RWPE1 (cell line): ENCODE measurements around the gene ADARB1.

Source experiments
- CTCF ChIA-PET: fragments of 350-600 bp; sonication (Branson Sonifier 250); formaldehyde crosslinking; extraction: SDS; loops from one replicate; lab custom pipeline; 2021; lab: Yijun Ruan, JAX
- POLR2A ChIA-PET: fragments of 400-600 bp; formaldehyde crosslinking; extraction: SDS; loops from one replicate; lab custom pipeline; 2020; ENCODE audit warnings: antibody characterized with exemption; ENCODE audit not compliant: low non-redundant PET; lab: Yijun Ruan, JAX
- DNase-seq: peaks from one replicate; pipeline ENCODE4 v3.0.0; 2012; ENCODE audit warnings: low spot score
- H3K27ac ChIP-seq: fragments of 450-650 bp; 2 replicates; pipeline ENCODE4 v1.5.1; 2017
- TF ChIP-seq, protein P1 (sequence below): fragments of 450-650 bp; conservative IDR thresholded peaks from 2 replicates; pipeline ENCODE4 v1.5.1; 2017; ENCODE audit warnings: low read depth, mild to moderate bottlenecking

The ADARB1 gene

DNA sequence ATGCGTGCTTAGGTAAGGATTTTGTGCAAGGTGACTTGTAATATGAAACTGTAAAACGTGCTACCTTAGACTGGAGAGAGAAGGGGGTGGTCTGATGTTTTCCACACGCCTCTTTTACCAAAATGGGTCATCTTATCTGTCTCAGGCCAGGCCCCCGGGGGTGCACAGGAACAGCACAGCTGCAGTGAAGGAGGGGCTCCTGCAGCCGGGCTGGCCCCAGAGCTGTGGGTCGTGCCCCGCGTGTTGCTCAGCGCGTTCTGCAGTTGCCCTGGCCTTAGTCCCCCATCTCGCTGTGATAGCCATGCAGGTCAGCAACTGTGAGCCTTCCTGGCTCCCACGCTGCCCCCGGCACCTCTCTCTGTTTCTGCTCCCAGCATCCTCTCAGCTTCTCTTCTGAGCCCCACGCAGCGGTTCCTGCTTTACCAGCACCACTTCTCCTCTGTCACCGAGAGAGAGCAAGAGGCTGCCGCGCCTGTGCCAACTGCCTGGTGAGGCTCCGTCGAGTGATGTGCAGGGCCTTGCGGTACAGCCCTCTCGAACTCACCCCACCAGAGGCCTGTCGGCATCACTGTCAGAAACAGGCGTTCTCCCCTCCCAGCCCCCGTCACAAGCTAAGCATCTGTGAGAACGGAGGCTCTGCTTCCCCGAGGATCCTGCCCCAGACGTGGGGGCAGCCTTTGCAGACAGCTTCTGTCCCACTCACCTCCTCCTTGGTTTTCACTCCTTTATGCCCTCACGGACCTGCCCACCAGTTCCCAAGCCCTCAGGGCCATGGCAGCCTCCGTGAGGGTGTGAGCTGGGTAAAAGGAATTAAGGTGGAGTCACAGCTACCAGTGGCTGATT, 73.3 kb downstream of the ADARB1 start:
- DNase-seq = peak; percentile 16
- POLR2A ChIA-PET = no interaction called here
- H3K27ac ChIP-seq = peak overlapping the region; percentile 11; the same call in 1 of the 2 replicates
- CTCF ChIA-PET = interaction anchor here (0.6 to 2.0 kb wide), 2 partner anchors 9 to 140 kb away, joined by 4 to 11 read pairs; partner anchors contain the start of gene POFUT2
- TF ChIP-seq, protein P1, sequence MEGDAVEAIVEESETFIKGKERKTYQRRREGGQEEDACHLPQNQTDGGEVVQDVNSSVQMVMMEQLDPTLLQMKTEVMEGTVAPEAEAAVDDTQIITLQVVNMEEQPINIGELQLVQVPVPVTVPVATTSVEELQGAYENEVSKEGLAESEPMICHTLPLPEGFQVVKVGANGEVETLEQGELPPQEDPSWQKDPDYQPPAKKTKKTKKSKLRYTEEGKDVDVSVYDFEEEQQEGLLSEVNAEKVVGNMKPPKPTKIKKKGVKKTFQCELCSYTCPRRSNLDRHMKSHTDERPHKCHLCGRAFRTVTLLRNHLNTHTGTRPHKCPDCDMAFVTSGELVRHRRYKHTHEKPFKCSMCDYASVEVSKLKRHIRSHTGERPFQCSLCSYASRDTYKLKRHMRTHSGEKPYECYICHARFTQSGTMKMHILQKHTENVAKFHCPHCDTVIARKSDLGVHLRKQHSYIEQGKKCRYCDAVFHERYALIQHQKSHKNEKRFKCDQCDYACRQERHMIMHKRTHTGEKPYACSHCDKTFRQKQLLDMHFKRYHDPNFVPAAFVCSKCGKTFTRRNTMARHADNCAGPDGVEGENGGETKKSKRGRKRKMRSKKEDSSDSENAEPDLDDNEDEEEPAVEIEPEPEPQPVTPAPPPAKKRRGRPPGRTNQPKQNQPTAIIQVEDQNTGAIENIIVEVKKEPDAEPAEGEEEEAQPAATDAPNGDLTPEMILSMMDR = no peak

DNA sequence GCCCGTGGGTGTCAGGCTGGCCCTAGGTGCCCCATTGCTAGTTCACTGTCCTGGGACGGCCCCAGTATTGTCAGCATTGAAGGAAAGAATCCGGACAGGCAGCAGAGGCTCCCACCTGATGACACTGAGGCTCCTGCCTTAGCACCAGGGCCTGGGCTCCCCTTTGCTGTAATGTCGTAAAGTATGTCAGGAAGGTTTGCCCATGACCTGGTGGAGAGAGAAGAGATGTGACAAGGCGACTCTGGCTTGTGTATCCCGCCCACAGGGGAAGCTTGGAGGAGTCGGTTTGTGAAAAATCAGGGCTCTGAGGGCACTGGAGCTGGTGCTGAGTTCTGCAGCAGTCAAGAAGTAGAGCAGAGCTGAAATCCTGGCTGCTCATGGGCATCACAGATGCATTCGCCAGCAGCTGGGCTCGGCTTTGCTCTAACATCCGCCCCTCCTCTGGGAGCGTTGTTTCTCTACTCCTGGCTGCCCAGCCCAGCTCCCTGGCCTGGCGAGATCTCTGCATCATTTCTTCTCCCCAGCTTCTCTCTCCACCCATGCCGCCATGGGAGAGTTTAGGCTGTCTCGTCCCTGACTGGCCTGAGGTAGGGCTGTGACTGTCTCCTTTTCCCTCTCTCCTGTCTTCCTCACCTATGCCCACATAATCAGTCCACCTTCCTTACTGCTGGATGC, 74.1 kb downstream of the ADARB1 start:
- H3K27ac ChIP-seq = peak overlapping the region; percentile 11; the same call in 1 of the 2 replicates
- DNase-seq = no peak
- ChIA-PET POLR2A (no interaction called here), CTCF (interaction anchor here (0.6 to 2.0 kb wide), 2 partner anchors 10 to 139 kb away, joined by 4 to 11 read pairs; partner anchors contain the start of gene POFUT2)
- TF ChIP-seq, protein P1 = no peak

DNA sequence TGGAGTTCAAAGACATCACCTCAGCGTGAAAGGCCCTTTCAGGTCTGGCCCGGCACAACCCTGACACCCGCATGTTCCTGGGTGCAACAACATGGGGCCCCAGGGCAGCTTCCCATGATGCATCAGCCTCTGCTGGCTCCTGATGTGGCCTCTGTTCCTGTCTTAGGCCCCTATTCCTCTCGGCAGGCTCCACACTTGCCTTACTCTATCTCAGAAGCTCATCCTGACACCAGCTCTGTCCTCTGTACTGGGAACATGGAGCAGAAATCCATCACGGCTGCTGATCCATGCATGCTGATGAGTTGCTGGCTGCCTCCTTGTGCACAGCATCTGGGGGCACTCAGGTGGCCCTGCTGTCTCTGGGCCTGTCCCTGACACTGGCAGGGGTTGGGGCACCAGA, 74.6 kb downstream of the ADARB1 start:
- CTCF ChIA-PET = interaction anchor here (2.0 kb wide), 1 partner anchor 11 kb away, joined by 11 read pairs; no protein-coding TSS in a partner anchor
- no peak overlapping the region for H3K27ac ChIP-seq
- TF ChIP-seq, protein P1 = no peak
- POLR2A ChIA-PET = no interaction called here
- DNase-seq = no peak

DNA sequence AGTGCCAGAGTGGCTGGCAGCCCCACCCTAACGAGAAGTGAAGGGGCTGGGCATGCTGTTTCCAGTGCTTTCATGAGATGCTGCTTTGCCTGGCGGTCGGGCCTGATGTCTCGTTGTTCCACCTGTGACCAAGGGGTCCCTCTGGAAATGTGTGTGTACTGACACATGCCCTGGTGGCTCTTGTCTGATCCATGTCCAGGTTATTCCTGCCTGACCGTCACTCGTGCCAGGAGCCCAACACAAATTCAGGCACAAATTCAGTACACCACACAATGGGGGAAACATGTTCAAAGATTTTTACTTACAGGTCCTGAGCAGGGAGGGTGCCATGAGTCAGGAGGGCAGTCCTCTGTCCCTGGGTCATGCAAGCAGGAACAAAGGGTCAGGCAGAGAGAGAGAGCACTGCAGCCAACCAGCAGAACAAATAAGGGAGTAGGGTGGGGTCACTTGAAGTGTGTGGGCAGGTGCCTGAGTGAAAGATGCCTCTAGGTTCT, 76.3 kb downstream of the ADARB1 start:
- DNase-seq = no peak
- ChIA-PET POLR2A (no interaction called here), CTCF (interaction anchor here (1.1 kb wide), 1 partner anchor 10 kb away, joined by 4 read pairs; no protein-coding TSS in a partner anchor)
- TF ChIP-seq, protein P1 = no peak
- H3K27ac ChIP-seq = no peak overlapping the region

DNA sequence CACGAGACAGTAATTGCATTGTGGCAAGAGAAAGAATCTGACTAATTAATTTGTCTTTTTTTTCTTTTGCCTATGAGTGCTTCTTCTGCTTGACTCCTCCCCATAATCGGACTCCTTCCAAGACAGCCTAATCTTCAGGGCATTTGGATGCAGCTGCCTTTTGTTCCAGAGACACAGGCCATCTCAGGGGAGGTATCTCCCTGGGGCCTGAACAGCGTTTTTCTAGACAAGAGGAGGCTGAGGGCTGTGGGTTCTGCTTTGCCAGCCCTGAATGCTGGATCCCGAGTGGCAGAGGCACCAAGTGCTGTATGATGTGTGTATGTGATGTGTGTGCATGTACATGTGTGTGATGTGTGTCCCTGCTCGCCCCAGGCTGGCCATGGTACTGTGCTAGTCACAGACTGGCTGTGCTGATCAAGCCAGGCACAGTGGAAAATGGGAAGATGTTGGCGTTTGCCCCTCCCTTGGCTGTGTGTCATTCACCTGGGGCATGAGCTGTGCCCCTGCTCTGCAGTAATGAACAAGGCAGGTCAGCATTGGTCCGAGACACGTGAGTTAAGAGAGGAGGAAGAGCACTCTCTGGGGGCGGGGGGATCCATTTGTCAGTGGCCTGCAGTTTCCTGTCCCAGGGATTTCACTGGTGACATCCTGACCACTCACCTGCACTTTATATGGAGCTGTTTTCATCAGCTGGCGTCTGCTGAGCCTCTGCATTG, 77.2 kb downstream of the ADARB1 start:
- CTCF ChIA-PET = interaction anchor here (1.2 to 1.4 kb wide), 2 partner anchors 11 to 15 kb away, joined by 3 to 8 read pairs; no protein-coding TSS in a partner anchor
- POLR2A ChIA-PET = no interaction called here

More for the DNA sequence above, 77.2 kb downstream of the ADARB1 start:
- DNase-seq = no peak
- H3K27ac ChIP-seq = no peak overlapping the region
- TF ChIP-seq, protein P1 = no peak
